SK-N-SH treated with all-trans-retinoic acid at 6 μM for 48 hours (cell line): Measurements from ENCODE around the gene B4GALNT3.

Source experiments
- ATAC-seq: fragments of 200-7000 bp; cut with Tn5 transposase; 3 replicates; pipeline ENCODE4 v1.9.1; 2020; ENCODE audit warnings: mild to moderate bottlenecking, moderate library complexity
- ARNTL ChIP-seq: fragments of 450-650 bp; formaldehyde crosslinking; IDR thresholded peaks from 2 replicates; pipeline ENCODE4 v1.5.0; 2020; ENCODE audit warnings: low read depth, mild to moderate bottlenecking, moderate library complexity, borderline replicate concordance
- BACH2 ChIP-seq: fragments of 250-450 bp; sonication (Bioruptor Pico); IDR thresholded peaks from 2 replicates; pipeline ENCODE4 v1.9.0; 2021; ENCODE audit warnings: mild to moderate bottlenecking, borderline replicate concordance
- CREB5 ChIP-seq: fragments of 250-450 bp; sonication (Bioruptor Pico); IDR thresholded peaks from 2 replicates; pipeline ENCODE4 v1.5.1; 2020; ENCODE audit warnings: low read depth, mild to moderate bottlenecking, moderate library complexity
- CSDC2 ChIP-seq: fragments of 250-450 bp; sonication (Bioruptor Pico); IDR thresholded peaks from 2 replicates; pipeline ENCODE4 v1.5.0; 2020; ENCODE audit warnings: mild to moderate bottlenecking, moderate library complexity
- CSRNP3 ChIP-seq: fragments of 250-450 bp; sonication (Bioruptor Pico); IDR thresholded peaks from 2 replicates; pipeline ENCODE4 v1.5.1; 2021; ENCODE audit warnings: mild to moderate bottlenecking, moderate library complexity
- ESRRG ChIP-seq: fragments of 250-450 bp; sonication (Bioruptor Pico); IDR thresholded peaks from 2 replicates; pipeline ENCODE4 v1.6.1; 2021; ENCODE audit warnings: mild to moderate bottlenecking
- GLIS3 ChIP-seq: fragments of 250-450 bp; sonication (Bioruptor Pico); IDR thresholded peaks from 2 replicates; pipeline ENCODE4 v1.5.0; 2020; ENCODE audit warnings: mild to moderate bottlenecking, moderate library complexity
- ISL1 ChIP-seq: fragments of 250-450 bp; sonication (Bioruptor Pico); IDR thresholded peaks from 2 replicates; pipeline ENCODE4 v2.1.2; 2022; ENCODE audit warnings: mild to moderate bottlenecking, moderate library complexity
- OSR1 ChIP-seq: fragments of 250-450 bp; sonication (Bioruptor Pico); IDR thresholded peaks from 2 replicates; pipeline ENCODE4 v1.8.0; 2022; ENCODE audit warnings: moderate library complexity, mild to moderate bottlenecking, inconsistent platforms
- PATZ1 ChIP-seq: fragments of 250-450 bp; sonication (Bioruptor Pico); IDR thresholded peaks from 2 replicates; pipeline ENCODE4 v1.8.0; 2020; ENCODE audit warnings: mild to moderate bottlenecking, moderate library complexity, borderline replicate concordance
- POU6F1 ChIP-seq: fragments of 250-450 bp; sonication (Bioruptor Pico); IDR thresholded peaks from 2 replicates; pipeline ENCODE4 v1.8.0; 2021; ENCODE audit warnings: low read depth, mild to moderate bottlenecking, moderate library complexity, borderline replicate concordance
- PPARA ChIP-seq: fragments of 250-450 bp; sonication (Bioruptor Pico); IDR thresholded peaks from 2 replicates; pipeline ENCODE4 v1.5.0; 2020; ENCODE audit warnings: mild to moderate bottlenecking, borderline replicate concordance
- TOX ChIP-seq: fragments of 250-450 bp; sonication (Bioruptor Pico); IDR thresholded peaks from 2 replicates; pipeline ENCODE4 v1.8.0; 2021; ENCODE audit warnings: mild to moderate bottlenecking, moderate library complexity, borderline replicate concordance
- TSHZ2 ChIP-seq: fragments of 250-450 bp; sonication (Bioruptor Pico); IDR thresholded peaks from 2 replicates; pipeline ENCODE4 v1.5.0; 2020; ENCODE audit warnings: mild to moderate bottlenecking, moderate library complexity
- ZC3H10 ChIP-seq: fragments of 250-450 bp; sonication (Bioruptor Pico); IDR thresholded peaks from 2 replicates; pipeline ENCODE4 v1.5.1; 2021; ENCODE audit warnings: mild to moderate bottlenecking, moderate library complexity
- ZFP3 ChIP-seq: fragments of 250-450 bp; sonication (Bioruptor Pico); IDR thresholded peaks from 2 replicates; pipeline ENCODE4 v1.5.0; 2020; ENCODE audit warnings: mild to moderate bottlenecking, moderate library complexity
- ZFP30 ChIP-seq: fragments of 450-650 bp; formaldehyde crosslinking; IDR thresholded peaks from 2 replicates; pipeline ENCODE4 v1.5.0; 2022; ENCODE audit warnings: mild to moderate bottlenecking, moderate library complexity
- ZNF565 ChIP-seq: fragments of 450-650 bp; formaldehyde crosslinking; conservative IDR thresholded peaks from 2 replicates; pipeline ENCODE4 v1.5.0; 2020; ENCODE audit warnings: low read depth, mild to moderate bottlenecking, moderate library complexity
- ZNF70 ChIP-seq: fragments of 450-650 bp; formaldehyde crosslinking; IDR thresholded peaks from 2 replicates; pipeline ENCODE4 v1.5.0; 2020; ENCODE audit warnings: mild to moderate bottlenecking, moderate library complexity
- ZNF8 ChIP-seq: fragments of 450-650 bp; formaldehyde crosslinking; IDR thresholded peaks from 2 replicates; pipeline ENCODE4 v1.5.0; 2020; ENCODE audit warnings: mild to moderate bottlenecking, moderate library complexity

The B4GALNT3 gene

GRCh38 chr12:558580-558979 is 98.8 kb downstream of the B4GALNT3 start (continued):
- TF ChIP-seq PATZ1 (CRISPR knock-in tag) (no peak), ZNF8 (no peak), ISL1 (no peak), ZFP3 (CRISPR knock-in tag) (no peak), GLIS3 (CRISPR knock-in tag) (no peak)

GRCh38 chr12:559208-559905 is 99.6 kb downstream of the B4GALNT3 start:
- ATAC-seq = no peak
- no peak for TF ChIP-seq ZFP30 (CRISPR knock-in tag)
- TF ChIP-seq PATZ1 (CRISPR knock-in tag) = no peak
- no peak for TF ChIP-seq POU6F1
- no peak for TF ChIP-seq ZFP3 (CRISPR knock-in tag)
- no peak for TF ChIP-seq CSDC2 (CRISPR knock-in tag)
- TF ChIP-seq CSRNP3 (CRISPR knock-in tag) = no peak
- TF ChIP-seq ISL1 = no peak
- TF ChIP-seq ESRRG (CRISPR knock-in tag) = no peak
- no peak for TF ChIP-seq TSHZ2
- TF ChIP-seq PPARA (CRISPR knock-in tag) = no peak
- no peak for TF ChIP-seq CREB5 (CRISPR knock-in tag)
- TF ChIP-seq ARNTL (CRISPR knock-in tag) = no peak
- no peak for TF ChIP-seq ZNF565 (CRISPR knock-in tag)
- TF ChIP-seq ZNF8 = no peak
- TF ChIP-seq OSR1 = no peak

- ATAC-seq = no peak
- no peak for TF ChIP-seq CREB5 (CRISPR knock-in tag)
- no peak for TF ChIP-seq ZFP30 (CRISPR knock-in tag)
- TF ChIP-seq GLIS3 (CRISPR knock-in tag) = no peak
- TF ChIP-seq BACH2 (CRISPR knock-in tag) = no peak
- TF ChIP-seq ZC3H10 (CRISPR knock-in tag) = no peak
- TF ChIP-seq POU6F1 = no peak
- no peak for TF ChIP-seq ZNF70 (CRISPR knock-in tag)
- TF ChIP-seq TOX (CRISPR knock-in tag) = no peak
- no peak for TF ChIP-seq CSDC2 (CRISPR knock-in tag)
- no peak for TF ChIP-seq ISL1
- TF ChIP-seq PPARA (CRISPR knock-in tag) = no peak
These were observed 100.2 kb downstream of the B4GALNT3 start for GRCh38 chr12:559906-560455.
